HL-60 (cell line): ENCODE measurements around the gene ENO3. TPM values are rescaled to one million over a fixed set of nuclear protein-coding genes. Genes with fewer than 3 reads are reported as not detected.

ENCODE experiments used
- microRNA-seq: library from miRNA; unstranded; fragments of <30 nt; microRNA quantifications from one replicate; pipeline ENCODE4, GENCODE V29; 2018

Gene ENO3

Small RNA genes lying within 50 kb of the gene (microRNA-seq; reads per million reads assigned to microRNA genes)
- gene MIR6864, result not detected
- not detected for gene MIR6865
